ENCODE results near the gene PPP2R3C.

GRCh38 chr14:35154016-35154415 is 32.2 kb upstream of the PPP2R3C start:
- TF ChIP-seq, protein P1, sequence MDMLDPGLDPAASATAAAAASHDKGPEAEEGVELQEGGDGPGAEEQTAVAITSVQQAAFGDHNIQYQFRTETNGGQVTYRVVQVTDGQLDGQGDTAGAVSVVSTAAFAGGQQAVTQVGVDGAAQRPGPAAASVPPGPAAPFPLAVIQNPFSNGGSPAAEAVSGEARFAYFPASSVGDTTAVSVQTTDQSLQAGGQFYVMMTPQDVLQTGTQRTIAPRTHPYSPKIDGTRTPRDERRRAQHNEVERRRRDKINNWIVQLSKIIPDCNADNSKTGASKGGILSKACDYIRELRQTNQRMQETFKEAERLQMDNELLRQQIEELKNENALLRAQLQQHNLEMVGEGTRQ (IDR thresholded peaks at IDR 0.05; ENCODE audit: low read depth, low read length) = no peak
- TF ChIP-seq CTCF (conservative IDR thresholded peaks at IDR 0.05; ENCODE audit: low read depth, low read length) (no peak), CHD1 (IDR thresholded peaks at IDR 0.05; ENCODE audit: low read depth, low read length) (no peak), ELK1 (IDR thresholded peaks at IDR 0.05; ENCODE audit: borderline replicate concordance, low read depth, low read length) (no peak), RCOR1 (IDR thresholded peaks at IDR 0.05; ENCODE audit: insufficient replicate concordance, low read length) (no peak), POLR2A (IDR thresholded peaks at IDR 0.05; ENCODE audit: low read depth, low read length) (no peak), RFX5 (IDR thresholded peaks at IDR 0.05; ENCODE audit: low read depth, low read length) (no peak), MXI1 (IDR thresholded peaks at IDR 0.05; ENCODE audit: borderline replicate concordance, low read depth, low read length) (no peak), MAZ (IDR thresholded peaks at IDR 0.05; ENCODE audit: borderline replicate concordance, low read depth, low read length) (no peak), RAD21 (IDR thresholded peaks at IDR 0.05; ENCODE audit: low read length) (no peak)
